Fibroblast of villous mesenchyme (primary cell): ENCODE results near the gene XPO4. TPM values are rescaled to one million over a fixed set of nuclear protein-coding genes. Genes with fewer than 3 reads are reported as not detected.

Source experiments
- DNase-seq: peaks from one replicate; pipeline ENCODE4 v3.0.0-alpha.2; 2010; ENCODE audit warnings: low read depth
- H3K4me3 ChIP-seq: 2 replicates; pipeline ENCODE4 v1.5.1; 2011; ENCODE audit warnings: low read depth, mild to moderate bottlenecking, low read length
- CTCF ChIP-seq: IDR thresholded peaks from 2 replicates; pipeline ENCODE4 v1.5.1; 2012; ENCODE audit warnings: low read depth, mild to moderate bottlenecking, low read length; ENCODE audit not compliant: insufficient read depth
- total RNA-seq: library from RNA; depleted of rRNA; stranded (reverse); fragments of >200 nt; gene quantifications from 2 replicates; pipeline ENCODE4 v1.2.3, GENCODE V29; 2012

The XPO4 gene
- total RNA-seq, 1 donor = 29.8 TPM

GRCh38 chr13:20828539-20829364 is 73.8 kb downstream of the XPO4 start:
- DNase-seq = peak; percentile 72
- peak; percentile 86 for TF ChIP-seq CTCF

GRCh38 chr13:20826843-20827560 is 75.5 kb downstream of the XPO4 start:
- H3K4me3 ChIP-seq = no peak overlapping the region
- no peak for DNase-seq
- TF ChIP-seq CTCF = no peak

More at GRCh38 chr13:20828539-20829364, 73.8 kb downstream of the XPO4 start:
- peak overlapping the region; percentile 40 for H3K4me3 ChIP-seq

- DNase-seq = no peak
- TF ChIP-seq CTCF = no peak
- no peak overlapping the region for H3K4me3 ChIP-seq
These were observed 76.2 kb downstream of the XPO4 start for GRCh38 chr13:20826301-20826700.

GRCh38 chr13:20825477-20825875 is 77.1 kb downstream of the XPO4 start:
- DNase-seq = peak; percentile 54
- H3K4me3 ChIP-seq = no peak overlapping the region
- TF ChIP-seq CTCF = no peak

- DNase-seq = peak; percentile 70
- TF ChIP-seq CTCF = no peak
- H3K4me3 ChIP-seq = no peak overlapping the region
These were observed 77.6 kb downstream of the XPO4 start for GRCh38 chr13:20824762-20825476.

GRCh38 chr13:20823071-20823470 is 79.5 kb downstream of the XPO4 start:
- TF ChIP-seq CTCF = no peak
- no peak for DNase-seq
- no peak overlapping the region for H3K4me3 ChIP-seq
